Epithelial cell of proximal tubule (primary cell): ENCODE data around the gene DIPK1A. TPM values are rescaled to one million over a fixed set of nuclear protein-coding genes. Genes with fewer than 3 reads are reported as not detected.

ENCODE experiments used
- DNase-seq: peaks from one replicate; pipeline ENCODE4 v3.0.0-alpha.2; 2011; ENCODE audit warnings: low read depth
- H3K4me3 ChIP-seq: 2 replicates; pipeline ENCODE4 v1.5.1; 2011; ENCODE audit warnings: low read depth, mild to moderate bottlenecking, low read length
- total RNA-seq: library from RNA; depleted of rRNA; stranded (reverse); fragments of >200 nt; gene quantifications from 2 replicates; pipeline ENCODE4 v1.2.3, GENCODE V29; 2015
- TF ChIP-seq, protein P1 (sequence below): conservative IDR thresholded peaks from 2 replicates; pipeline ENCODE4 v1.5.1; 2012; ENCODE audit warnings: low read depth, mild to moderate bottlenecking, low read length

DIPK1A gene
- total RNA-seq, 1 donor from 2014 or later: 3.1 TPM

DNA sequence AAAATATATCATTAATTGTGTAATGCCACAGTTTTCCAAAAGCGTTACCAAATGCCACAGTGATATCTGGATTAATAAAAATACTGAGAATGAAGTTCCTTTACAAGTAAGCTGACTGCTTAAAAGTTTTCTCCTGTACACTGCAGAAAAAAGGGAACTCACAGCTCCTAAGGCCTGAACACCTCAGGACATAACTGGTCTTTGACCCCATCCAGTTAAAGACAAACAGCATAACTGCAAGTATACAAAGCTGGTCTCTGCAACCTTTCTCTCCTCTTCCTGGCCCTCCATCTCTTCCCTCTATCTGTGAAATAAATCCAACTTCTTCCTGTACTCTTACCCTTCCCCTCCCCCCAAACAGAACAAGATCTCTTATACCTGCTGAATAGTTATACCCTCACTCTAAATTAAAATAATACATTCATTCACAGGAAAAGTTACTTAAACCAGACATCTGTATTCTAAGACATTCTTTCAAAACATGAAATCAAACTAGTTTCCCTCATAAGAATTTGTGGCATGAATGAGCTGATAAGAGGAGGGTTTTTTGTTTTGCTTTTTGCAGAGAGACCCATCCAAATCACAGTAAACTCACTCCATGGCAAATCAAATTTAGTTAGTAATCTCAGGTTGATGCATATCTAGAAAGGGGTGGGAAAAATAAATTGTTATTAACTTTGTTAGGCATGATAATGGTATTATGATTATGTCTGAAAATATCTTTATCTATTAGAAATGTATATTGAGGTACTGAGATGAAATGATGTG is 2.9 kb downstream of the DIPK1A start:
- H3K4me3 ChIP-seq: no peak overlapping the region
- no peak for DNase-seq
- TF ChIP-seq, protein P1, sequence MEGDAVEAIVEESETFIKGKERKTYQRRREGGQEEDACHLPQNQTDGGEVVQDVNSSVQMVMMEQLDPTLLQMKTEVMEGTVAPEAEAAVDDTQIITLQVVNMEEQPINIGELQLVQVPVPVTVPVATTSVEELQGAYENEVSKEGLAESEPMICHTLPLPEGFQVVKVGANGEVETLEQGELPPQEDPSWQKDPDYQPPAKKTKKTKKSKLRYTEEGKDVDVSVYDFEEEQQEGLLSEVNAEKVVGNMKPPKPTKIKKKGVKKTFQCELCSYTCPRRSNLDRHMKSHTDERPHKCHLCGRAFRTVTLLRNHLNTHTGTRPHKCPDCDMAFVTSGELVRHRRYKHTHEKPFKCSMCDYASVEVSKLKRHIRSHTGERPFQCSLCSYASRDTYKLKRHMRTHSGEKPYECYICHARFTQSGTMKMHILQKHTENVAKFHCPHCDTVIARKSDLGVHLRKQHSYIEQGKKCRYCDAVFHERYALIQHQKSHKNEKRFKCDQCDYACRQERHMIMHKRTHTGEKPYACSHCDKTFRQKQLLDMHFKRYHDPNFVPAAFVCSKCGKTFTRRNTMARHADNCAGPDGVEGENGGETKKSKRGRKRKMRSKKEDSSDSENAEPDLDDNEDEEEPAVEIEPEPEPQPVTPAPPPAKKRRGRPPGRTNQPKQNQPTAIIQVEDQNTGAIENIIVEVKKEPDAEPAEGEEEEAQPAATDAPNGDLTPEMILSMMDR: no peak

GRCh38 chr1:92957030-92957734 is 4.1 kb downstream of the DIPK1A start:
- TF ChIP-seq, protein P1: no peak

GRCh38 chr1:92956254-92957029 is 4.8 kb downstream of the DIPK1A start:
- TF ChIP-seq, protein P1: no peak
- H3K4me3 ChIP-seq: no peak overlapping the region
- DNase-seq: no peak

More at GRCh38 chr1:92957030-92957734, 4.1 kb downstream of the DIPK1A start:
- no peak for DNase-seq
- no peak overlapping the region for H3K4me3 ChIP-seq

DNA sequence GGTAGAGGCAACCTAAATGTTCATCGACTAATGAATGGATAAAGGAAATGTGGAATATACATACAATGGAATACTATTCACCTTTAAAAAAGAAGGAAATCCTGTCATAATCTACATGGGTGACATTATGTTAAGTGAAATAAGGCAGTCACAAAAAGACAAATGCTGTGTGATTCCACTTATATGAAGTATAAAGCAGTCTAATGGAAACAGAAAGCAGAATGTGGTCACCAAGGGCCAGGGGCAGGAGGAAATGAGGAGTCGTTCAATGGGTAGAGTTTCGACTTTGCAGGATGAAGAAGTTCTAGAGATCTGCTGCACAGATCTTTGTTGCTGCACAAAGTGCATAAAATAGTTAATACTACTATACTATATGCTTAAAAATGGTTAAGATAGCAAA is 7.8 kb downstream of the DIPK1A start:
- H3K4me3 ChIP-seq: no peak overlapping the region
- DNase-seq: no peak
- TF ChIP-seq, protein P1: no peak

- no peak for DNase-seq
- TF ChIP-seq, protein P1: no peak
Observed at GRCh38 chr1:92952714-92953113, 8.5 kb downstream of the DIPK1A start.

DNA sequence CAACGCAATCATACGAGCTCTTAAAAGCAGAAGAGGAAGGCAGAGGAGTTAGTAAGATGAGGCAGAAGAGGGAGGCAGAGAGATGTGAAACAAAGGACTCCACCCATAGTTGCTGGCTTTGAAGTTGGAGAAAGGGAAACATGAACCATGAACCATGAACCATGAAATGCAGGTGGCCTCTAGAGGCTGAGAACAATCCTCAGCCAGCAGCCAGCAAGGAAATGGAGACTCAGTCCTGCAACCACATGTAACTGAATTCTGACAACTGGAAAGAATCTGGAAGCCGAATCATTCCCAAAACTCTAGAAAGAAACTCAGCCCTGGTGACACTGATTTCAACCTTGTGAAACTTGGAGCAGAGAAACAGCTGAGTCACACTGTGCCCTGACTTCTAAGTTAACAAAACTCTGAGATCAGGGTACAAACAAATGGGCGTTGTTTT is 10.1 kb downstream of the DIPK1A start:
- peak; percentile 22 for DNase-seq
- H3K4me3 ChIP-seq: no peak overlapping the region
- TF ChIP-seq, protein P1: no peak

More at GRCh38 chr1:92952714-92953113, 8.5 kb downstream of the DIPK1A start:
- no peak overlapping the region for H3K4me3 ChIP-seq
